ENCODE results near the gene KIF19. TPM values are rescaled to one million over a fixed set of nuclear protein-coding genes. Genes with fewer than 3 reads are reported as not detected.

The KIF19 gene
- polyA plus RNA-seq, 1 donor (not counting 4 experiments of a cell fraction or from before 2014, with no cell fraction given) = not detected

GRCh38 chr17:74328487-74328886 is 2.5 kb downstream of the KIF19 start:
- no peak overlapping the region for H3K9ac ChIP-seq (ENCODE audit: control insufficient read depth, extremely low read depth, insufficient read depth, low read length)
- H3K4me2 ChIP-seq (ENCODE audit: control insufficient read depth, extremely low read depth, insufficient read depth, low read depth, low read length) = no peak overlapping the region
- DNase-seq (ENCODE audit: low read depth, low spot score) (no peak), FAIRE-seq (no peak)
- H3K9me1 ChIP-seq (ENCODE audit: control insufficient read depth, extremely low read depth, insufficient read depth, low read length) = no peaks in the 10 kb centered on the region
- H3K27ac ChIP-seq (ENCODE audit: control insufficient read depth, insufficient read depth, low read length) = no peak overlapping the region
- TF ChIP-seq CTCF (optimal IDR thresholded peaks at IDR 0.05 in 1 of 3, IDR thresholded peaks at IDR 0.05 in 1 of 3, conservative IDR thresholded peaks at IDR 0.05 in 1 of 3; ENCODE audit: extremely low read depth in 1 of 3, insufficient read depth in 2 of 3, low read length in 3 of 3) = no peak
- no peak for TF ChIP-seq EZH2 (IDR thresholded peaks at IDR 0.05; ENCODE audit: low read length)
- dilution Hi-C loops (cut with MboI; ENCODE audit: extremely low pct_ligation_motif_present, low sequenced_read_pairs) = no loop called here
- no peaks in the 10 kb centered on the region for H3K79me2 ChIP-seq (ENCODE audit: control insufficient read depth, insufficient read depth, low read length)
- peaks cover 33% of the 10 kb centered on the region for H3K27me3 ChIP-seq (ENCODE audit: control insufficient read depth, extremely low read depth, insufficient read depth, low read length)
- H2AFZ ChIP-seq (ENCODE audit: control insufficient read depth, low read length) = no peak overlapping the region
- no peak overlapping the region for H3K4me3 ChIP-seq (ENCODE audit: control insufficient read depth in 2 of 3, extremely low read depth in 1 of 3, insufficient read depth in 2 of 3, low read depth in 1 of 3, low read length in 3 of 3)
- H3K4me1 ChIP-seq (ENCODE audit: control insufficient read depth, extremely low read depth, insufficient read depth, low read length) = no peaks in the 10 kb centered on the region
- H4K20me1 ChIP-seq (ENCODE audit: control insufficient read depth, extremely low read depth, insufficient read depth, low read length) = no peaks in the 10 kb centered on the region
- no peaks in the 10 kb centered on the region for H3K9me3 ChIP-seq (ENCODE audit: control insufficient read depth, low read depth, low read length)
- H3K36me3 ChIP-seq (ENCODE audit: control insufficient read depth in 2 of 2, extremely low read depth in 1 of 2, insufficient read depth in 2 of 2, low read length in 2 of 2) = no peaks in the 10 kb centered on the region

DNA sequence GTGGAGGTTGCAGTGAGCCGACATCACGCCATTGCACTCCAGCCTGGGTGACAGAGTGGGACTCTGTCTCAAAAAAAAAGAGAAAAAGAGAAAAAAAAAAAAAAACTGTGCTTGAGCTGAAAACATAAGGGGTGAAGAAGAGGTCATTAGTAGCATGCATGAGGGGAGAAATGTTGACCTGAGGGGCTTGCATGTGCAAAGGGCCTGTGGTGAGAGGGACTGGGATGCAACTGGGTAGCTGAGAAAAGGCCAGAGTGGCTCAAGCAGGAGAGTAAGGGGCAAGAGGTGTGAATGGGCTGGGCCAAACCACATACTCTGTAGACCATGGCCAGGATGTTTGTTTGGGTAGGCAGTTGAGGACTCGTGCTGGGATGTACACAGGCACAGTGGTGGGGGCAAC is 3.4 kb downstream of the KIF19 start:
- Histone ChIP-seq H3K27ac (ENCODE audit: control insufficient read depth, insufficient read depth, low read length) (no peak overlapping the region), H3K9me3 (ENCODE audit: control insufficient read depth, low read depth, low read length) (no peaks in the 10 kb centered on the region), H4K20me1 (ENCODE audit: control insufficient read depth, extremely low read depth, insufficient read depth, low read length) (no peaks in the 10 kb centered on the region), H3K4me1 (ENCODE audit: control insufficient read depth, extremely low read depth, insufficient read depth, low read length) (no peaks in the 10 kb centered on the region), H3K36me3 (ENCODE audit: control insufficient read depth in 2 of 2, extremely low read depth in 1 of 2, insufficient read depth in 2 of 2, low read length in 2 of 2) (no peaks in the 10 kb centered on the region), H3K79me2 (ENCODE audit: control insufficient read depth, insufficient read depth, low read length) (no peaks in the 10 kb centered on the region), H2AFZ (ENCODE audit: control insufficient read depth, low read length) (no peak overlapping the region), H3K9ac (ENCODE audit: control insufficient read depth, extremely low read depth, insufficient read depth, low read length) (no peak overlapping the region), H3K9me1 (ENCODE audit: control insufficient read depth, extremely low read depth, insufficient read depth, low read length) (no peaks in the 10 kb centered on the region), H3K27me3 (ENCODE audit: control insufficient read depth, extremely low read depth, insufficient read depth, low read length) (peaks cover 31% of the 10 kb centered on the region), H3K4me2 (ENCODE audit: control insufficient read depth, extremely low read depth, insufficient read depth, low read depth, low read length) (no peak overlapping the region), H3K4me3 (ENCODE audit: control insufficient read depth in 2 of 3, extremely low read depth in 1 of 3, insufficient read depth in 2 of 3, low read depth in 1 of 3, low read length in 3 of 3) (no peak overlapping the region)
- TF ChIP-seq CTCF (optimal IDR thresholded peaks at IDR 0.05 in 1 of 3, IDR thresholded peaks at IDR 0.05 in 1 of 3, conservative IDR thresholded peaks at IDR 0.05 in 1 of 3; ENCODE audit: extremely low read depth in 1 of 3, insufficient read depth in 2 of 3, low read length in 3 of 3) (no peak), EZH2 (IDR thresholded peaks at IDR 0.05; ENCODE audit: low read length) (no peak)
- FAIRE-seq = no peak
- dilution Hi-C loops (cut with MboI; ENCODE audit: extremely low pct_ligation_motif_present, low sequenced_read_pairs) = no loop called here
- DNase-seq (ENCODE audit: low read depth, low spot score) = no peak
